Kidney glomerular epithelial cell (primary cell): Measurements from ENCODE around the gene WDFY4.

Experiments used
- DNase-seq: peaks from one replicate; lab custom pipeline; 2025; lab: John Stamatoyannopoulos, UW

WDFY4 gene

DNA sequence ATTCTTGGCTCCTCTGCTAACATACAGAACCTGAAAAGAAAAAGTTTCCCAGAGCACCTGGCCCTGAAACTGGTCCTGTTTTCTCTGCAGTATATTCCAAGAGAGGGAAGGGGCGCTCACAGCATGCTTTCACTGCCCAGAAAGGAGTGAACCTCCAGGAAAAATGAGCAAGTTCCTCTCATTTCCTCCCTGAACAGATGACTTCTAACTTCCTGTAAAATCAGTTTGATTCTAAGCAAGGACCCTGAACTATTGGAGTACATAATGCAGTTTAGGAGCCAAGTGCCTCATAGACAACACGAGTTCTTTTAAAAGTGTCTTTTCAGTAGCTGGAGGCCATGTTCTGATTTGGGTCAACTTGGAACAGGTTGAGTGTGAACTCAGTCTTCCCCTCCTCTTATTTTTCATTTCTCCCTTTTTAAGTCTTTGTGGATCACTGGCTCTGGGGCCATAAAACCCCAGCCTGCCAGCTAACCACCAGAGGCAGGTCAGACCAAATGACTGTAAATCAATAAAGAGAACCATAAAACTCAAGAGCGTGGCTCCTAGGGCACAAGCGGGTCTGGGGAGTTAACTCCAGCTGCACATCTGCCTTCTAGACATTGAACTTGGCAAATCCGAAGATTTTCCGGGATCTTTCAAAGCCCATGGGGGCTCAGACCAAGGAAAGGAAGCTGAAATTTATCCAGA, 260.9 kb downstream of the WDFY4 start:
- DNase-seq = no peak

DNA sequence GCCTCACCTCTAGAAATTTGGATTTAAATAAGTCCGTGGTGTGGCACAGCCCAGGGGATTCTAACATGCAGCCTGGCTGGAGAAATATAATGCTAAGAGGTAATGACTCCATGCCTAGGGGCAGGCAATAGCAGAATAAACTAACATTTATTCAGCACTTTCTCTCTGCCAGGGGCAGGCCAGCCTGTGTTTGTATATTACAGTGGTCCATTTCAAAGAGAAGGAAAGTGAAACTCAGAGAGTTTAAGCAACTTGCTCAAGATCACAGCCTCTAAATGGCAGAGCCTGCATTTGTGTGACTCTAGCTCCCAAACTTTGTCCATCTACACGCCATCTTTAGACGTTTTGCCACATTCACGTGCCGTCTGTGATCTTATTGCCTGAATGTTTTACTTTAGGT, 261.7 kb downstream of the WDFY4 start:
- no peak for DNase-seq

DNA sequence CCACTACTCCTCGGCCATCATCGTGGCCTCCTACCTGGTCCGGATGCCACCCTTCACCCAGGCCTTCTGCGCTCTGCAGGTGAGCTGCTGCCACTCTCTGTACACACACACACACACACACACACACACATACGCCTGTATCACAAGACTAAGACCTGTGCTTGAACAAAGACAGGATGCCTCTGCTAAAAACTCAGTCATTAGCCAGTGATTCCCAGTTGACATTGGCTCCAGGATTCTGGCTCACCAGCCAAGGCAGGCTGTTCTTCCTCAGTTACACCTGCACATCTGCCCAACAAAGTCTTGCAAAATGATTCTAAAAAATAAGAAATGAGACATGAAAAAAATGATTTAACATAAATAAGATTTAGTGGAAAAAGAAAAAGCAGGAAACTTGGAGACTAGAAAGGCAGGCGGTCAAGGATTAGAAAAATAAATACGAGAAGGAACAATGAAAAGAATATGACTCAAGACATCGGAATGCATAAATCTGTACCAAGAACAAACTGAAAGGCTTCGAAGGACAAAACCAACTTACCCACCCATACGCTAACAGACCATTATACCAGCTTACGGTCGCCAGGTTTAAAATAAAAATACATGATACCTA, 262.3 kb downstream of the WDFY4 start:
- no peak for DNase-seq

DNA sequence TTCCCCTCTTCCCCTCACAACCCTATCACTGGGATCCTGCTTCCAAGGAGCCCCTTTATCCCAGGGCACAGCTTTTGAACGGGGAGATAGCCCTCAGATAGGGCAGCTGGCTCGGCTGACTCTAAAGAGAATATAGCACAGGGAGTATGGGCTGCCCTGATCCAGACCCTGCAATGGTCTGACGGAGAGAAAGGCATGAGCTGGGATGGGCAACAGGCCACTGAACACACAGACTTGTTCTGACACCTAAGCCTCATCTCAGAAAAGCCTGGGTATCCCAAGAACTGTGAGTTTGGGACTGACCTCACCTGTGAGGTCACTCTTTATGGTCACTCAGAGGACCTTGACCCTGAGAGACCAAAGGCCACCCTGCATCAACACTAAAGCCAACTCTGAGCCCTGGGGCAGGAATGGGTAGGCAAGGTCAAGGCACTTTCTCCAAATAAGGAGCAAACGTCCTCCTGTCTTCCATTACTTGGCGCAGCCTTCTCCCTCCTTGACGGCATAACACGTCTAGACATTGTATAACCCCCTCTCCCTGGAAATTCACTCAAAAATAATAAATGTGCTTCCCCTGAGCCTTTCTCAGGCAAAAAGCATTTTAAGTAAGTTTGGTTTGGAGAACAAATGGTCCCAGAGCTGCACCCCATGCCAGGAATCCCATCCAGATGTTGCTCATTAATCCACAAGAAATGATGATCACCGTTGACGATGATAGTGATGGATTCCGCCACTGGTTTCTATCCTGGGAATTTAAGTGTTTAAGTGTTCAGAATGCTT, 263.2 kb downstream of the WDFY4 start:
- DNase-seq = no peak

DNA sequence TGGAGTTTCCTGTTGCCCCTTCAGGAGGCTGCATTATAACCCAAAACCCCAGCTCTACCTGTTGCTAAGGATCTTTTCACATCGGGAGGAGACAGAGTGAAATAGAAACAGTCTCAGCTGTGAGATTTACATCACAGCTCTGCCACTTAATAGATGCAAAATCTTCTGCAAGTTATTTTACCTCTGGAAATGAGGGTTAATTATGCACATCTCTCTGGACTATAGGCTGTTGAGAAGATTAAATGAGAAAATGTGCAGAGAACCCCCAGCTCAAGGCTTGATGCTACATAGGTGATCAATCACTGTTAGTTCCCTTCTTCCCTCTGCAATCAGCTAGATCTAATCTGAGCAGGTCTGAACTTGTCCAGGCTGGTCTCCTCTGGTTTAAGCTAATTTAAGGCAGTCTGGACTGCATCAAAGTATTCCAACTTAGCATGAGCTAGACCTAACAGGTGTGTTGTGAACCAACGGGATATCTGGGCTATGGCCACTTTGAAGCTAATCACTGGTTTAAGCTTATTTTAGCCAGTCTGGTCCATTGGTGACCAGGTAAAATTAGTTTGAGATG, 263.9 kb downstream of the WDFY4 start:
- no peak for DNase-seq

DNA sequence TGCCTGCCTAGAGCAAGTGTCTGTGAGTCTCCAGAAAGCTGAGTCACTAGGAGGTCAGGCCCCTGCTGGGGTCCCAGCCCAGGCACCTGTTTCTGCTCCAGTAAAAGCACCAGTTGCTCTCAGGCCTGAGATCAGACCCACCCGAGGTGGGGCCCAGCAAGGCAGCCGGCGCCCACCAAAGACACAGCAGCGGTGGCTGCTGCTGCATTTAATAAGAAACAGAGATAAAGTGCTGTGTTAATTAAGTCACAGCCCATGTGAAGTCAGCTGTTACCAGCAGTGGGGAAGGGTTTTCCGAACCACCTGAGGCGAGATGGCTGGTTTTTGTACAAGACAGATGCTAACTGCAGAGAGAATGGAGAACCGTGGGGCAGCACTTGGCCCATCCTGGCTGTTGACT, 267.0 kb downstream of the WDFY4 start:
- no peak for DNase-seq

DNA sequence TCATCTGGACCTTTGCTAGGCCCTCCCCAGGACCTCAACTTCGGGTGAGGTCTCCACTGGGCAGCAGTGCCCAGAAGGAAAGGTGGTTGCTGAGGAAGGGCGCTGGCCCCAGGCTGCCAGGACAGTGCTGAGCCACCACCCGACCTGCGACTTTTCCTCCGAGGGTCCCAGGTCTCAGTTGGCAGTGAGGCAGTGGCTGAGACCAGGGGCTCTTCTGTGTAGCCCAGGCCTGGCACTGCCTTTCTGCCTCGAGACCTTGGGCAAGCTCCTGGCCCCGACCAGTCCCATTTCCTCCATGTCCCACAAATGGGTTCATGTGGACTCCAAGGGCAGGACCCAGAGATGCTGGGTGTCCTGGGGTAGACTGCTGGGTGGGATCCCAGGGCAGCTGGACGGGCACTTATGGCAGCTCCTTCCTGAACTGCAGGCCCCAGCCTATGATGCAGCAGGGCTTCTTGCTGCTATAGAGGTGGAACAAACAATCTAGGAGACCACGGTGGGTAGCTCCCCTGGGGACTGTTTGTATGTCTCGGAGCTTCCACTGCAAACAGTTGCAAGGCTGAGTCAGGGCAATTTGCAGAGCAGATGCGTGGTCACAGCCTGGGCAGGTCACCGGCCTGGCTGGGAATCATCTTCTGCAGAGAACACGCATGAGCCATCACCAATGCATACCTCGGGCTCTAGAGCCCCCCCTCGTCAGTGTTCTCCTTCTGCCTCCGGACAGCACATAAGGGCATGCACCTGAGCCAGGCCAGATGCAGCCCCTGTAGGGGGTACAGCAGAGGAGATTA, 272.9 kb downstream of the WDFY4 start:
- DNase-seq = no peak

DNA sequence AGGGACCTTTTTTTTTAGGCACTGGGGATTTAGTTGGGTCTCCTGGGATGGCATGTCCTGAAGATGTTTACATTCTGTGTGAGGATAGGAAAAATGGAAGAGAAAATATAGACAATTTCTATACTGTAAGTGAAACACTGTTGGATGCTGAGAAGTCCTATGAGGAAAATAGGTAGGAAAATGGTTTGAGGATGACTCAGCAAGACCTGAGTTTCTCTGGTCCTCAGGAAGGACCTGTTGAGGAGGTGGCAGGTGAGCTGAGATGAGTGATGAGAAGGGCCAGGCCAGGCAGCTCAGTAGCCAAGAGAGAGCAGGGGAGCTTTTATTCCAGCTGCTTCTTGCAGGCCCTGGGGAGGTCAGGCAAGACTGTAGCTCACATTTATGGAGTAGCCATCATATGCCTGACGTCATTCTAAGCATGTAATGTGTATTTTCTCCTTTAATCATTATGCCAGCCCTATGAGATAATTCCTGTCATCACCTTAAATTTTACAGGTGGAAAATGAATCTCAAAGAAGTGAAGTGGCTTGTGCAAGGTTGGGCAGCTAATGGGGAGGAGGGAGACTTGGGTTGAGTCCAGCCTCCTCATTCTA, 274.0 kb downstream of the WDFY4 start:
- DNase-seq = no peak

DNA sequence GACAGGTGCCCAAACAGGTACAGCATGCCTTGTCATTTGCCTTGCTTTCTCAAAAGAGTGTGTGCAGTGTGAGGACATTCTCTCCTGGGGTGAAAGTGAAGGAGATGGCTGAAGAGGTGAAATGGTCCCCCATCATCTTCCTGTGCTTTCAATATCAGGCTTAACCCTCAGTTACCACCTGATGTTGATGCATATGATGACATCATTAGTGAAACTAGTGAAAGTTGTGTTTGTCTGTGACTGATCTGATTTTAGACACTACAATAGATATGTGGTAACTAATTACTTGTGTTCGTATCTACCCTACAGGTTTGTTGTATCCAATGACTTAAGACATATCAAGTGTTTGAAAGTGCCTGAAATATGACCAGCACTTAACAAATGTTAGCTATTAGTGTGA, 279.4 kb downstream of the WDFY4 start:
- DNase-seq = no peak

DNA sequence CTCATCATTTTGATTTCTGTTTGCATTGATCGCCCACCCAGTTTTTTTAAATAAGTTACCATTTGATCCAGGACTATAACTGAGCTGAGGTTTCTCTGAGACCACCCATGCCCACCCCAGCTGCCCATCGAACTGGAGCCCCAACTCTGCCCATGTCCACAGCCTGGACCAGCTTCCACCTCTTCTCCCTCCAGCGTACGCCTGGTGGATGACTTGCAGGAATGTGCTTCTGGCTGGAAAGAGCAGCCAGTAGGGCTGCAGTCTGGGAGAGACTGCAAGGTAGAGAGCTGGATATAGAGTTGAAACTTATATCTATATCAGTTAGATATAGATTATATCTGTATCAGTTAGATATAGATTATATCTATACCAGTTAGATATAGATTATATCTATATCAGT, 280.8 kb downstream of the WDFY4 start:
- DNase-seq = no peak

DNA sequence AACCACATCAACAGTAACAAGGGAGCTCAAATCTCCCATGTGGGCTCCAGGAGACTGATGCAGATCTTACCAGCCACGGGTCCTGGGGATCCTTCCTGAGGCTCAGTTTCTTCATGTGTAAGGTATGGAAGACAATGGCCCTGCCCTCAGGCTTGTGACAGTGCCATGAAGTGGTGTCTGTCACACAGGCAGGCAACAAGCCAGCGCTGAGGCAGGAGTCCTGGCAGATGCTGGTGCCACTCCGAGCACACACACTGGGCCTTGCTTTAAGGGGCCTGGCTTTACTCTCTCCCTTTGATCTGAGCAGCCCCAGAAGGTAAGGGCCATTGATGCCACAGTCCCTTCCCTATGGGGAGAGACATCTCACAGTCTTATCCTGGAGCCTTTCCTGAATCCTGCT, 283.4 kb downstream of the WDFY4 start:
- DNase-seq = no peak

DNA sequence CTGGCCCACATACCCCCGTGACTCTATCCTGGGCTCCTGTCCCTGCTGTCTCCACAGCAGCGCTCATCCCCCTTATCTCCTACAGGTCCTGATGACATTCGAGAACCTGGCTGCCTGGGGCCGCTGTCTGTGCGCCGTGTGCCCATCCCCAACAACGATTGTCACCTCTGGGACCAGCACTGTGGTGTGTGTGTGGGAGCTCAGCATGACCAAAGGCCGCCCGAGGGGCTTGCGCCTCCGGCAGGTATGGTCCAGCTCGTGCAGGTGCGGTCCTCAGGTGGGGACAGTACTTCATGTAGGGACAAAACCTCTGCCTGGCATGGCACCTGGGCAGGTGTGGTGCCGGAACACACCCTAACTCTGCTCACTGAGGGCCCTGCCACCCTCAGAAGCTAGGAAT, 285.4 kb downstream of the WDFY4 start:
- DNase-seq = no peak

DNA sequence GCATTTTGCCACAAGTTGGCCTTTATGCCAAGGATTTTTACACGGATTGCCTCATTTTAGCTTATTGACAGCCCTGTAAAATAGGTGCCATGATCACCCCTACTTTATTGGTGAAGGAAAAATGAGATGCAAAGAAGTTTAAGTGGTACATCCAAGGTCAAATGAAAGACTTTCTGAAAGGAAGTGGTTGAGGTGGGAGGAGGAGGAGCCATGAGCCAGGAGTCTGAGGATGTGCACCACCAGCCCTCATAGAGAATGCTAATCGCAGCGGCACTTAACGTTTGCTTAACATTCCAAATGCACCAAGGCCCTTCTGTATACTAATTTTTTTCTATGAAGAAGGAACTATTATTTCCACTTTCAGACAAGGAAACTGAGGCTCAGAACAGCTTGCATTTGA, 286.0 kb downstream of the WDFY4 start:
- DNase-seq = no peak

DNA sequence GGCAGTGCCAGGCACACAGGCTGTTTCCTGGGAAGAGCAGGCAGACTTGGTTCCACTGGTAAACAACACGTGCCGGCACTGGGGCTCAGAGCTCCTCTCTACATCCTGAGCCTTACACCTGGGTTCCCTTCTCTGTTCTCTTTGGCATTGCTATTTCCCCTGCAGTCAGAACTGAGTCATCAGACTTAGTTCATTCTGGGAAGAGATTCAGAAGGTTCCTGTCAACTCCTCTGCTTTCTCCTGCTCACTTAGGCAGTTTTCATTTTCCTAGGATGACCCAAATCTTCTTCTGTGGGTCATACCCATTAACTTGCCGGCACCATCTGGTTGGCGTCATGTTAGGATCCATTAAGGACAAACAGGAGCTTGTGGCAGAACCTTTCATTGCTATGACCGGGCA, 288.4 kb downstream of the WDFY4 start:
- no peak for DNase-seq

DNA sequence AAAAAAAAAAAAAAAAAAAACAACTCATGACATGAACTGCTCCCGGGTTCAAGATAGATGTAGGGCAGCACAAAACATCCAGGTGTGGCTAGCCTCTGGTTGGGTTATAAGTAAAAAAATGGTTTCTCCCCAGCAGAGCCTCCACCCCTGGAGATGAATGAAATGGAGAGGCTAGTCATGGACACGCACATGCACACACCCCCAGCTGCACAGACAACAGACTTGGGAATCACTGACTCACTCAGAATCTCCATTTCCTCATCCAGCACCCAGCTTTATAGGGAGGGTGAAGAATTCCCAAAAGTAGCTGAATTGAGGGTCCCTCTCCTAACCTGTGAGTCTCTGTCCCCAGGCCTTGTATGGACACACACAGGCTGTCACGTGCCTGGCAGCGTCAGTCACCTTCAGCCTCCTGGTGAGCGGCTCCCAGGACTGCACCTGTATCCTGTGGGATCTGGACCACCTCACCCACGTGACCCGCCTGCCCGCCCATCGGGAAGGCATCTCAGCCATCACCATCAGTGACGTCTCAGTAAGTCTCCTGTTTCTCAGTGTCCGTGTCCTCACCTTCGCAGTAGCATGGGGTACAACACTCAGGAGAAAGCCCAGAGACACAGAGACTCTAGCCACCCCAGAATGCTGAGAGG, 290.0 kb downstream of the WDFY4 start:
- no peak for DNase-seq

DNA sequence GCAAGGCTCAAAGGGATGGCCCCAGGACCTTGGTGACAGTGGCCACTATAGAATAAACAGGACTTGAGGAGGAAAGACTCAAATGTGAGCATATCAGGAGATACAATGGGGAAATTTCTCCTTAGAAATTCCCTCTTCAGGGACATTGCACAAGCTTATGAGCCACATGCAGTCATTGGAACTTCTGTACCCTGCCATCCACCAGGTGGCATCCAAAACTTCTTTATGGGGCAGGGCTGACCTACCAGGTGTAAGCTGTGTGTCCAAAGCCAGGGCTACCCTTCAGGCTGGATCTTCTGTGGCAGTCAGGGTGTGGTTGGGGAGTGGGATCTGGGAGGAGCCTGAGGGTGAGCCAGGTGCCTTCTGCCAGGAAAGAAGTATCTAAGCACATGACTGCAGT, 291.5 kb downstream of the WDFY4 start:
- DNase-seq = no peak

DNA sequence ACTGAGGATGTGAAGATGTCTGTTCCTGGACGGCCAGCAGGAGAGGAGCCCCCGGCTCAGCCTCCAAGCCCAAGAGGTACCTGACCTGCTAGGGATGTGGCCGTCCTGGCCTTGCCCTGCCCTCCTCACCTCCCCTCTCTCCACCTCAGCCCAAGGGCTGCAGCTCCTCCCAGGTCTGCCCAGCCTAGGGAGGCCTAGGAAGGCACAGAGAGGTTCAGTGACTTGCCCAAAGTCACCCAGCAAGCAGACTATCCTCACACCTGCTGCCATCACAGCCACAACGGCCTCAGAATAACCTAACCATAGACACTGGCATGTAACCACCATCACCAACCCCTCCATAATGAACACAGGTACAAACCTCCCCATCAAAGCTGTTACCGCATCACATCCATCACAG, 293.6 kb downstream of the WDFY4 start:
- no peak for DNase-seq

DNA sequence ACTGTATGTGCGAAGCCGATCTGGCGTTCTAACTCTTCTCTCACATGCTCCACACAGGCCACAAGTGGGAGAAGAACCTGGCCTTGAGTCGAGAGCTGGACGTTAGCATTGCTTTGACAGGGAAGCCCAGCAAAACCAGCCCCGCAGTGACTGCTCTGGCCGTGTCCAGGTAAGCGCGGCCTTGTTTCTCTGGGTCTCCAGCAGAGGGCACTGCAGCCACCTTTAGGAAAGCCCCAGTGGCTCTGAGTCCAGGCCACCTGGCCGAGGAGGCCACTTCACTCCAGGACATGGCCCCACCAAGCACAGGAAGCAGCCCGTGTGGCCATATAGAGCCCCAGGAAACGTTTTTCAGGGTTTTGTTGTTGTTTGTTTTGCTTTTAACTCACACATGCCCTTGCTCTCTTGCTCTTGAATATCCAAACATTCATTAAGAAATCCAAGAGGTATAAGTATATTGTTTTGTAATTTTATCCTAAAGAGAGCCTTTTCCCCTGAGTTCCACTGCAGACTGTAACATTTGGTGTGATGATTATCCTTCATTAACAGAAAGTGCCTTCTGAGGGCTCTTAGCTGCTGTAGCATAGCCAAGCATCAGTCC, 296.7 kb downstream of the WDFY4 start:
- no peak for DNase-seq

DNA sequence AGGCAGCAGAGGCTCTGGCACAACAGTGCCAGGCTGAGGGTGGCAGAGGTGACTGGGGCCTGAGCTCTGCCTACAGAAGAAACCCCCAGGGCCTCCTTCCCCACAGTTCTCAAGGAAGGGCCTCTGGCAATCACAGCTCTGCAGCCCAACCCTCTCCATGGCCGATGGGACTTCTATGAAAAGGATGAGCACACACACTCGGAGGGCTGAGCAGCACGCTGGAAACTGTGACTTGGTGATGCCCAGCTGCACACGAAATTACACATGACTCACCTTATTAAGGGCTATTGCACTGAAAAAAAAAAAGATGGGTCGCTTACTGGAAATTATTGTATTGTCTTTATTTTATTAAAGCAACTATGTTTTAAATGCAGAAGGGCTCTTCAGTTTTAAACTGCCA, 297.9 kb downstream of the WDFY4 start:
- DNase-seq = no peak

DNA sequence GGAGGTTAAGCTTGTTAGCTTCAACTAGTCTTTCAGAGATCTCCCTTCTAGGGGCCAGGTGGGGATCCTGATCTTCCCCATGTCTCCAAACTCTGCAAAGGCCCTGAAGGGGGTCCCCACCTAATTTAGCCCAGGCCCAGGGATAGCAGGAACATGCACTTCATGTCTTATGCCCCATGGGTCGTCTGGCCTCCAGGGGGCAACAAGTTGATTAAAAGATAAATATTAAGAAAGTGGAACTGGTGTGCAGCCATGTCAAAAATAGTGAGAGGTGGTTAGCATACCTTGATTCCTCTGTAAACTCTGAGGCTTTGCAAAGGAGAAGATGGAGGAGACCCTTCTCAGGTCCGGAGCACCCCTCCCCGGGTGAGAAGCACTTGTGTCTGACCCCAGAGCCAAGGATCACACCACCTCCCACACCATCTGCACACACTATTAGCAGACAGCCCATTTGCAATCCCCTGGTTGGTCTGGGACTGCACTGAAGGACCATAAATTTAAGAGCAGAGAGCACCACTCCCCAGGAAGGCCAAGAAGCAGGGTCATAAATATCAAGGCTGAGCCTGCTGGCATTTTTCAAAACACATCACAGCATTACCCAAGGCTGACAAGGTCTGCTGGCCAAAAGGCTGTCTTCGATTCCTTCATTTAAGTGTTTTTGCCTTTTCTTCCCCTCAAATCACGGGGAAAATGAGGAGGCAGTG, 299.1 kb downstream of the WDFY4 start:
- no peak for DNase-seq
